Measurements from ENCODE around the gene KIF26B. TPM values are rescaled to one million over a fixed set of nuclear protein-coding genes. Genes with fewer than 3 reads are reported as not detected.

The KIF26B gene
- total RNA-seq, 1 donor from 2014 or later: 0.32 TPM

- DNase-seq (ENCODE audit: low spot score): no peak
Measured at GRCh38 chr1:245457562-245457961, 302.8 kb downstream of the KIF26B start.

- DNase-seq (ENCODE audit: low spot score): no peak
Measured at GRCh38 chr1:245458234-245458633, 303.4 kb downstream of the KIF26B start.

- DNase-seq (ENCODE audit: low spot score): no peak
Measured at GRCh38 chr1:245458761-245459174, 304.0 kb downstream of the KIF26B start.

GRCh38 chr1:245459621-245460020 is 304.8 kb downstream of the KIF26B start:
- no peak for DNase-seq (ENCODE audit: low spot score)

GRCh38 chr1:245461681-245462080 is 306.9 kb downstream of the KIF26B start:
- no peak for DNase-seq (ENCODE audit: low spot score)

- DNase-seq (ENCODE audit: low spot score): no peak
Measured at GRCh38 chr1:245462161-245462560, 307.4 kb downstream of the KIF26B start.

GRCh38 chr1:245463392-245464165 is 308.8 kb downstream of the KIF26B start:
- DNase-seq (ENCODE audit: low spot score): no peak

GRCh38 chr1:245464290-245464689 is 309.5 kb downstream of the KIF26B start:
- DNase-seq (ENCODE audit: low spot score): no peak

GRCh38 chr1:245465666-245466065 is 310.9 kb downstream of the KIF26B start:
- DNase-seq (ENCODE audit: low spot score): no peak

GRCh38 chr1:245466261-245466660 is 311.5 kb downstream of the KIF26B start:
- DNase-seq (ENCODE audit: low spot score): no peak

GRCh38 chr1:245467804-245468203 is 313.0 kb downstream of the KIF26B start:
- no peak for DNase-seq (ENCODE audit: low spot score)

GRCh38 chr1:245469006-245469405 is 314.2 kb downstream of the KIF26B start:
- DNase-seq (ENCODE audit: low spot score): no peak

GRCh38 chr1:245469734-245470133 is 314.9 kb downstream of the KIF26B start:
- no peak for DNase-seq (ENCODE audit: low spot score)

- no peak for DNase-seq (ENCODE audit: low spot score)
Measured at GRCh38 chr1:245475126-245475525, 320.3 kb downstream of the KIF26B start.

- DNase-seq (ENCODE audit: low spot score): no peak
Measured at GRCh38 chr1:245475961-245476516, 321.3 kb downstream of the KIF26B start.

- no peak for DNase-seq (ENCODE audit: low spot score)
Measured at GRCh38 chr1:245477941-245478340, 323.2 kb downstream of the KIF26B start.

- no peak for DNase-seq (ENCODE audit: low spot score)
Measured at GRCh38 chr1:245480393-245481120, 325.8 kb downstream of the KIF26B start.

- no peak for DNase-seq (ENCODE audit: low spot score)
Measured at GRCh38 chr1:245481261-245481660, 326.5 kb downstream of the KIF26B start.

GRCh38 chr1:245483247-245483646 is 328.5 kb downstream of the KIF26B start:
- DNase-seq (ENCODE audit: low spot score): no peak

- no peak for DNase-seq (ENCODE audit: low spot score)
Measured at GRCh38 chr1:245484176-245484575, 329.4 kb downstream of the KIF26B start.

GRCh38 chr1:245485996-245486395 is 331.2 kb downstream of the KIF26B start:
- DNase-seq (ENCODE audit: low spot score): no peak

GRCh38 chr1:245486775-245487470 is 332.1 kb downstream of the KIF26B start:
- no peak for DNase-seq (ENCODE audit: low spot score)
